Spleen (tissue), 11 donors: ENCODE data around the gene CDC25A. TPM values are rescaled to one million over a fixed set of nuclear protein-coding genes. Genes with fewer than 3 reads are reported as not detected.

Source experiments
- DNase-seq: peaks from one replicate; pipeline ENCODE4 v3.0.0-alpha.2; 2020
- H3K27ac ChIP-seq, 8 donors: fragments of 200-600 bp; sonication (generic) in 7 of 8; 1 replicate in 4 of 8; 2 replicates in 4 of 8; pipeline versions ENCODE4 v1.5.0 to v1.8.0; 2016 to 2021; ENCODE audit warnings: inconsistent platforms in 4 of 8, mild to moderate bottlenecking in 4 of 8, moderate library complexity in 1 of 8
- H3K27me3 ChIP-seq, 7 donors: fragments of 200-600 bp; sonication (generic) in 6 of 7; replicated peaks in 1 of 7; 1 replicate in 4 of 7; 2 replicates in 3 of 7; pipeline versions ENCODE4 v1.5.0 to v1.8.0; 2016 to 2021; ENCODE audit warnings: inconsistent platforms in 3 of 7, mild to moderate bottlenecking in 1 of 7
- H3K36me3 ChIP-seq, 6 donors: fragments of 200-600 bp; sonication (generic) in 5 of 6; 1 replicate in 4 of 6; 2 replicates in 2 of 6; pipeline versions ENCODE4 v1.5.0 to v1.8.0; 2016 to 2021; ENCODE audit warnings: inconsistent platforms in 2 of 6
- H3K4me1 ChIP-seq, 6 donors: fragments of 200-600 bp; sonication (generic) in 5 of 6; 1 replicate in 3 of 6; 2 replicates in 3 of 6; pipeline versions ENCODE4 v1.5.0 to v1.8.0; 2016 to 2021; ENCODE audit warnings: inconsistent platforms in 3 of 6
- H3K4me3 ChIP-seq, 8 donors: fragments of 200-600 bp; sonication (generic) in 7 of 8; 1 replicate in 4 of 8; 2 replicates in 4 of 8; pipeline versions ENCODE4 v1.5.0 to v1.8.0; 2016 to 2021; ENCODE audit warnings: inconsistent platforms in 4 of 8, mild to moderate bottlenecking in 4 of 8, moderate library complexity in 2 of 8
- H3K9me3 ChIP-seq, 8 donors: fragments of 200-600 bp; sonication (generic) in 7 of 8; 1 replicate in 4 of 8; 2 replicates in 4 of 8; pipeline versions ENCODE4 v1.5.0 to v1.8.0; 2016 to 2021; ENCODE audit warnings: inconsistent platforms in 4 of 8
- POLR2A ChIP-seq, 3 donors: fragments of 450-650 bp; IDR thresholded peaks; one replicate each; pipeline ENCODE4 v1.5.1; 2017; ENCODE audit warnings: antibody characterized with exemption in 3 of 3, mild to moderate bottlenecking in 1 of 3
- POLR2AphosphoS5 ChIP-seq, 3 donors: sonication (generic); formaldehyde crosslinking; IDR thresholded peaks; one replicate each; pipeline ENCODE4 v1.5.1; 2017; ENCODE audit warnings: antibody characterized with exemption in 3 of 3
- WGBS, 5 donors: extraction: QIAGEN DNeasy Blood & Tissue Kit in 3 of 5; methylation state at CpG; one replicate each; pipeline versions ENCODE4 v1.1.5 to v1.1.7; 2013 to 2018; 5-methylcytosine and 5-hydroxymethylcytosine counted together
- intact Hi-C: fragments of 100-400 bp; cut with DNase I; formaldehyde crosslinking; loops from one replicate; pipeline ENCODE4 v1.15.0; 2023; ENCODE audit warnings: low total_unique reads
- polyA plus RNA-seq, 3 donors: library from polyadenylated mRNA; stranded (reverse); fragments of 200-250 nt; gene quantifications; one replicate each; pipeline ENCODE4 v1.2.1, GENCODE V29; 2013
- total RNA-seq, 7 donors: library from RNA; depleted of rRNA in 3 of 7; stranded (reverse); fragments of >200 nt in 3 of 7; fragmentation: NEBNext Ultra II Directional in 4 of 7; extraction: Animal tissue kit (Norgen Biotek cat#: 25700) in 4 of 7; gene quantifications; one replicate each; pipeline versions ENCODE4 v1.1.0 to v1.2.1, GENCODE V29; 2016 to 2021
- TF ChIP-seq, protein P1 (sequence below), 11 experiments: fragments of 200-600 bp in 7 of 11; fragments of 450-650 bp in 4 of 11; sonication (generic) in 4 of 11; IDR thresholded peaks in 8 of 11; conservative IDR thresholded peaks in 3 of 11; 1 replicate in 7 of 11; 2 replicates in 4 of 11; pipeline versions ENCODE4 v1.4.0 to v1.8.0; 2016 to 2021; ENCODE audit warnings: antibody characterized with exemption in 11 of 11, inconsistent platforms in 4 of 11, mild to moderate bottlenecking in 1 of 11
- donor health status: healthy with polysubstance abuse.
- donor health status: DM: no; HTN: no; CAD: no; lungs with moderate emphysema.
- donor health status: DM: no; HTN: no; CAD: no.
- donor health status: Bipolar disorder and iron deficiency.
- donor health status: healthy.
- donor health status: DM: no; HTN: no; CAD: no.
- donor health status: DM: yes; HTN: yes; CAD: no.

Gene CDC25A
- total and polyA plus RNA-seq, 10 donors = 0.65 to 8.1 (median 2.8) TPM

DNA sequence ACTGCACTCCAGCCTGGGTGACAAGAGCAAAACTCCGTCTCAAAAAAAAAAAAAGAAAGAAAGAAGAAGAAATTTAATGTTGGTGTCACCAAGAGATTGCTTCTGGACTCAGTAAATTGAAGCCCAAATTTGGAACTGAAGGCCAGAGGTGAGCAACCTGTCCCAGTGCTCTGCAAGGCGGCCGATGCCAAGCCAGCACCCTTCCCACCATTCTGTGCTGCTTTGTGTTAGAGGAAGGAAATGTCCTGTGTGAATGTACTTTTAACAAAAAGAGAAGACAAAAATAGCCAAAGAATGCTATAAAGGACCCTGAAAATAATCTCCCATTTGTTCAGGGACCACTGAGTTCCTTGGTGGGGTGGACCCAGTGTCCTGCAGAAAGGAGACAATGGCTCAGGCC is 44.6 kb downstream of the CDC25A start:
- Histone ChIP-seq H3K27ac (peak overlapping the region in 3 of 8 donors; percentile 7 to 38 (median 38)), H3K27me3 (no peaks in the 10 kb centered on the region), H3K4me3 (no peak overlapping the region), H3K4me1 (peaks cover 0 to 48% (median 18%) of the 10 kb centered on the region in 6 donors), H3K36me3 (no peaks in the 10 kb centered on the region), H3K9me3 (no peaks in the 10 kb centered on the region)
- 70 to 95% (median 86%) methylated on average over 3 of the region's 3 CpGs for WGBS, 5 donors
- intact Hi-C loops = loop anchor here (10.0 kb wide), 1 partner anchor 49 kb away; no protein-coding TSS in a partner anchor
- DNase-seq = no peak
- no peak for TF ChIP-seq POLR2A (IDR thresholded peaks at IDR 0.05)

- no peaks in the 10 kb centered on the region for H3K27me3 ChIP-seq
- H3K36me3 ChIP-seq = no peaks in the 10 kb centered on the region
- 82 to 88% (median 85%) methylated on average over 11 of the region's 11 CpGs for WGBS, 5 donors
- peak in 1 of 3 donors; percentile 12 for TF ChIP-seq POLR2AphosphoS5 (IDR thresholded peaks at IDR 0.05)
- no peak for TF ChIP-seq POLR2A (IDR thresholded peaks at IDR 0.05)
- H3K4me3 ChIP-seq = no peak overlapping the region
- peaks cover 0 to 48% (median 18%) of the 10 kb centered on the region in 6 donors for H3K4me1 ChIP-seq
- intact Hi-C loops = loop anchor here (10.0 kb wide), 1 partner anchor 48 kb away; no protein-coding TSS in a partner anchor
- H3K9me3 ChIP-seq = no peaks in the 10 kb centered on the region
- H3K27ac ChIP-seq = peak overlapping the region in 3 of 8 donors; percentile 68 to 72 (median 68)
- no peak for DNase-seq
Measured at GRCh38 chr3:48142316-48142870, 45.8 kb downstream of the CDC25A start.

GRCh38 chr3:48141604-48142137 is 46.5 kb downstream of the CDC25A start:
- 67 to 84% (median 77%) methylated on average over 9 of the region's 9 CpGs for WGBS, 5 donors
- no peaks in the 10 kb centered on the region for H3K9me3 ChIP-seq
- TF ChIP-seq, protein P1, sequence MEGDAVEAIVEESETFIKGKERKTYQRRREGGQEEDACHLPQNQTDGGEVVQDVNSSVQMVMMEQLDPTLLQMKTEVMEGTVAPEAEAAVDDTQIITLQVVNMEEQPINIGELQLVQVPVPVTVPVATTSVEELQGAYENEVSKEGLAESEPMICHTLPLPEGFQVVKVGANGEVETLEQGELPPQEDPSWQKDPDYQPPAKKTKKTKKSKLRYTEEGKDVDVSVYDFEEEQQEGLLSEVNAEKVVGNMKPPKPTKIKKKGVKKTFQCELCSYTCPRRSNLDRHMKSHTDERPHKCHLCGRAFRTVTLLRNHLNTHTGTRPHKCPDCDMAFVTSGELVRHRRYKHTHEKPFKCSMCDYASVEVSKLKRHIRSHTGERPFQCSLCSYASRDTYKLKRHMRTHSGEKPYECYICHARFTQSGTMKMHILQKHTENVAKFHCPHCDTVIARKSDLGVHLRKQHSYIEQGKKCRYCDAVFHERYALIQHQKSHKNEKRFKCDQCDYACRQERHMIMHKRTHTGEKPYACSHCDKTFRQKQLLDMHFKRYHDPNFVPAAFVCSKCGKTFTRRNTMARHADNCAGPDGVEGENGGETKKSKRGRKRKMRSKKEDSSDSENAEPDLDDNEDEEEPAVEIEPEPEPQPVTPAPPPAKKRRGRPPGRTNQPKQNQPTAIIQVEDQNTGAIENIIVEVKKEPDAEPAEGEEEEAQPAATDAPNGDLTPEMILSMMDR (IDR thresholded peaks at IDR 0.05 in 8 of 11, conservative IDR thresholded peaks at IDR 0.05 in 3 of 11) = no peak
- TF ChIP-seq POLR2A (IDR thresholded peaks at IDR 0.05) (no peak), POLR2AphosphoS5 (IDR thresholded peaks at IDR 0.05) (no peak)
- no peaks in the 10 kb centered on the region for H3K27me3 ChIP-seq
- no peak overlapping the region for H3K4me3 ChIP-seq
- H3K4me1 ChIP-seq = peaks cover 0 to 48% (median 18%) of the 10 kb centered on the region in 6 donors
- no peaks in the 10 kb centered on the region for H3K36me3 ChIP-seq
- H3K27ac ChIP-seq = peak overlapping the region; percentile 3 to 72 (median 54)
- no peak for DNase-seq
- intact Hi-C loops = loop anchor here (10.0 kb wide), 1 partner anchor 47 kb away; no protein-coding TSS in a partner anchor

DNA sequence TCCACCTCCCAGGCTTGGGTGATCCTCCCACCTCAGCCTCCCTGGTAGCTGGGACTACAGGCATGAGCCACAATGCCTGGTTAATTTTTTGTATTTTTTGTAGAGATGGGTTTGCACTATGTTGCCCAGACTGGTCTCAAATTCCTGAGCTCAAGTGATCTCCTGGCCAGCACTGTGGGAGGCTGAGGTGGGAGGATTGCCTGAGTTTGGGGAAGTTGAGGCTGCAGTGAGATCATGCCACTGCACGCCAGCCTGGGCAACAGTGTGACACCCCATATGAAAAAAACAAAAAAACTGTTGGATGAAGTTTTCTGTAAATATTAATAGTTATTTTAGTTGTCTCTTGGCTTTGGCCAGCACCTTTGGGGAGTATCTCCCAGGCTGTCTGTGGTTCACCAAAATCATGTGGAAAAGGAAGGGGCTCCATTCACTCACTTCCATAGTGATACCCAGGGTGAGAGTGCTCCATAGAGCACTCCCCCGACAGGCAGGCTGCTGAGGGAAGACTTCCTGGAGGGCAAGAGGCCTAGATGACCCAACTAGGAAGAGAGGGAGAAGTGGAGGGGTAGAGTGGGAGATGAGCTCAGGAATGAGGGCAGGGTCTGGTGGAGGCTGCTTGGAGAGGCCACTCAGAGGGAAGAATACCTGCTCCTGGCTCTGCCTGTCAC is 47.1 kb downstream of the CDC25A start:
- no peak for DNase-seq
- Histone ChIP-seq H3K9me3 (no peaks in the 10 kb centered on the region), H3K4me3 (no peak overlapping the region), H3K27me3 (no peaks in the 10 kb centered on the region), H3K4me1 (peaks cover 0 to 48% (median 18%) of the 10 kb centered on the region in 6 donors), H3K36me3 (no peaks in the 10 kb centered on the region), H3K27ac (peak overlapping the region; percentile 30 to 72 (median 54))
- 74 to 86% (median 78%) methylated on average over 2 of the region's 2 CpGs for WGBS, 5 donors
- no peak for TF ChIP-seq POLR2A (IDR thresholded peaks at IDR 0.05)
- TF ChIP-seq, protein P1 (IDR thresholded peaks at IDR 0.05 in 8 of 11, conservative IDR thresholded peaks at IDR 0.05 in 3 of 11) = no peak
- no peak for TF ChIP-seq POLR2AphosphoS5 (IDR thresholded peaks at IDR 0.05)
- intact Hi-C loops = loop anchor here (10.0 kb wide), 1 partner anchor 46 kb away; no protein-coding TSS in a partner anchor

- H3K36me3 ChIP-seq = no peaks in the 10 kb centered on the region
- H3K27me3 ChIP-seq = no peaks in the 10 kb centered on the region
- no peaks in the 10 kb centered on the region for H3K9me3 ChIP-seq
- no peak for DNase-seq
- WGBS, 5 donors = 30 to 41% (median 36%) methylated on average over 9 of the region's 9 CpGs
- intact Hi-C loops = loop anchor here (10.0 kb wide), 1 partner anchor 46 kb away; no protein-coding TSS in a partner anchor
- no peak overlapping the region for H3K4me3 ChIP-seq
- H3K27ac ChIP-seq = peak overlapping the region in 7 of 8 donors; percentile 30 to 72 (median 52)
- peaks cover 0 to 48% (median 18%) of the 10 kb centered on the region in 6 donors for H3K4me1 ChIP-seq
- TF ChIP-seq, protein P1 (IDR thresholded peaks at IDR 0.05 in 8 of 11, conservative IDR thresholded peaks at IDR 0.05 in 3 of 11) = no peak
- TF ChIP-seq POLR2AphosphoS5 (IDR thresholded peaks at IDR 0.05) = peak in 2 of 3 donors; percentile 73 to 83
Measured at GRCh38 chr3:48140336-48140757, 47.9 kb downstream of the CDC25A start.
